Amygdala (tissue), 56 donors: ENCODE data around the gene PTGES2.
"Not testable (repeated sequence)": the region's sequence is repeated elsewhere in the genome, so short reads cannot be mapped to it uniquely, and the experiment has no call there.

Experiments used
- DNase-seq, 56 donors: peaks; one replicate each; lab custom pipeline; 2025; lab: John Stamatoyannopoulos, UW

The PTGES2 gene

DNA sequence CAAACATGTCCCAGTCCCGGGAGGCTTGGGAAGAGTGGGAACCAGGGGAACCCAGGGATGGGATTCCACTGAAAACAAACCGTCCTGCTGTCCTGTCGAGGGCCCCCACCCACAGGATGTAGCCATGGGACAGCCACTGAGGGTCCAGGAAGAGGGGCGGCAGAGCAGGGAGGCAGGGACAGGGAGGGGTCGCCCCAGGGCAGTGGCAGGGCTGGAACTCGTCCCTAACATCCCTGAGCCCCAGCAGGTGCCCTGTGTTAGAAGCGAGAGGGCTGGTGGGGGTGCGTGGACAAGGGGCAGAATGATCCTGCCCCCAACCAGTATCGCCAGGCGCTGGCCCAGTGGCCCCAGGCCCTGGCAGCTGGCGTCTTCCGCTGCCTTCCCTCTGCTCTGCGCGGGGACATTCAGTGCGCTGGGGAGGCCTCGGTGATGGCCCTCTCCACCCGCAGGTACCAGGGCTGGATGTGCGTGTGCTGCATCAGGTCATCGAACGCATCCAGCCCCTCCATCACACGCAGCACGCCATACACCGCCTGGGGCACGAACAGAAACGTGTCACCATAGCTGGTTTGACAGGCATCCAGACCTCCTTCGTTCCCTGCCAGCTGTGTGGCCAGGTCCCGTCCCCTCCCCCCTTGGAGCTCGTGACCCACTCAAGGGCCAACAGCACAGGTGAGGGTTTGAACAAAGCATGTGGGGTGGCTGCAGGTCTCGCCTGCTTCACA lies 6.6 kb downstream of the PTGES2 start:
- DNase-seq = no peak

DNA sequence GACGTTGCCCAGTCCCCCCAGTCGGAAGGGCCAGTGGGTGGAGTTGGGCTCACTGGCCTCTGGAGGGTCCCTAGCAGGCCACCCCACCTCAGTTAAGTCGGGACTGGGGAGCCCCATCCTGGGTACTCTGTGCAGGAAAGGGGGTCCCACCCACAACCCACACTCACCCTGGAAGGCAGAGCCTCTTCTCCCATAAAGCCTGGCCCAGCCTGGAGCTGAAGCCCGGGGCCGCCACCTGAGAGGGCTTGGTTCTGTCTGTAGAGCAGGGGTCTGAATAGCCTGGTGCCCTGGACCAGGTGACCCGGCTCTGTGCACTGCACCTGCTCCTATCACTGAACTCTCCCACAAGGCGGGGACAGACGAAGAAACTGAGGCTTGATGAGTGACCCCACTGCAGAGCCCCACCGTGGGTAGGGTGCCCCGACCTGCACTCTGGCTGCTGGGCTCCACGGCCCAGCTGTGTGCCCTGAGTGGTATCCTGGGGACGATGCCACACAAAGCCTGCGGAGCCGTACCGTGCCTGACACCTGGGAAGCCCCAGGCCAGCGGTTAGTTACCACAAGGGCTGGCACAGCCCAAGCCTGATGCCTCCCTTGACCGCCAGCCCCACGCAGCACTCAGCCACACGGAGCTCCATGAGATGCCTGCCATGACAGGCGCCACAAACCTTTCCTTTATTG lies 7.3 kb downstream of the PTGES2 start:
- DNase-seq = no peak

DNA sequence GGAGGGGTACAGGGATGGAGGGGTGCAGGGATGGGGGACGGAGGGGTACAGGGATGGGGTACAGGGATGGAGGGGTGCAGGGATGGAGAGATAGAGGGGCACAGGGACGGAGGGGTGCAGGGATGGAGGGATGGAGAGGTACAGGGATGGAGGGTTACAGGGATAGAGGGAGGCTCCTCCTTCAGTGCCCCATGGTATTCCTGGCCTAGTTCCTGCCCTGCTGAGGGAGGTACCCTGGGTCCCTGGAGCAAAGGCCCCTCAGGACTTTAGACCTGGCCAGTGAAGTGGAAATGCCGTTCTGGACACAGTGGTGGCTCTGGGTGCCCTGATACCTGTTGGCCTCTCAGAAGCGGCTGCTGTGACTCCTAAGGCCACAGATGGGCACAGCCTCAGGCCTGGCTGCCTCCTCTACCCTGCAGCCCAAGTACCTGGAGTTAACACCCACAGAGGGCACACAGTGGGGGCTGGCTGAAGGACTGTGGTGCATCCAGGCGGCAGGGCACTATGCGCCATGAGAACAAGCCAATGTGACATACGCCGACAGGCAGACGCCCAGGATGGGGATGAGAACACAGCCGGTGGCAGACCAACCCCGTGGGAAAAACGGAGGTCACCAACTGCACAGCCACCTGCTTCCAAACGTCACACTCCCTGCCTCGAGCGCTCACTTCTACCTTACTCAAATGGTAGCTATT lies 8.4 kb downstream of the PTGES2 start:
- no peak for DNase-seq

DNA sequence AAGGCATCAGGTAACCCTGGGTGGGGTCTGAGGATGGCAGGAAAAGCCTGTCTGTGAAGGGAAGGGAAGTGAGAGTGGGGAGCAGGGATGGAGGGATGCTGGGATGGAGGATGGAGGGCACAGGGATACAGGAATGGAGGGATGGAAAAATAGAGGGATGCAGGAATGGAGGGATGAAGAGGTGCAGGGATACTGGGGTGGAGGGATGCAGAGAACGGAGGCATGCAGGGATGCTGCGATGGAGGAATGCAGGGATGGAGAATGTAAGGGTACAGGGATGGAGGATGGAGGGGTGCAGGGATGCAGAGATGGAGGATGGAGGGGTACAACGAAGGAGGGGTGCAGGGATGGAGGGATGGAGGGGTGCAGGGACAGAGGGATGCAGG lies 9.1 kb downstream of the PTGES2 start:
- no peak for DNase-seq

DNA sequence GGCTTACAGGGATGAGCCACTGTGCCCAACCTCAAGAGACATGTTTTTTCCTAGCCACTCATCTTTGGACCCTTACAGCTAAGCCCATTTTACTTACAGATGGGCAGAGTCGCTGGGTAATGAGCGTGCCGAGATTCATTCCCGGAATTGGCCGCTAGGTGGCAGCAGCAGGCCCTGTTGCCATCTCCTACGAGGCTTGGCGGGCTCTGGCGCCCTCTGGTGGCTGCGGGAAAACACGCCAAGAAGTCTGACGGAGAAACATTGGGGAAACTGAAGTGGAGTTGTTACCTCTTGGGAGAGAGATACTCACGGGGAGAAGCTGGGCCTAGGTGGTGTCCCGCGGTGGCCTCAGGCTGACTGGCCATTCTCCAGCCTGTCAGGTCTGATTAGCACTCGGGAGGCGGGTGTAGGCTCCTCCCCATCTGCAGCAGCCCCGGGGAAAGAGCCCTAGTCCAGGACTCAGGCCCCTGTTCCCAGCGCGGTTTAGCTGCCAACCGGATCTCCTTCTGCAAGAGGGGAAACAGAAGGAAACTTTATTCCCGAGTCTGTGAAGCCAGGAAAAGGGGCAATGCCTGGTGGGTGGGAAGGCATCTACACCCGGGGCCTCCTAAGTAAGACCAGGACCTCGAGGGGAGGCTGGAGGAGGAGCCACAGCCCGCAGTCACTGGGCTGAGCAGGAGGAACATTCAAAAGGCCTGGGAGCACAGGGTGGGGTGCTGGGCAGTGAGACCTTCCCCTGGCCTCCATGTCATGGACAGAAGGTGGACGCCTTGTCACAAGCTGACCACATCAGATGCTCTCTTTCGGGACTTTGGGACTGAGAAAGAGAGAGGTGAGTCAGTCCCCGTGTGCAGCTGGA lies 9.7 kb downstream of the PTGES2 start:
- peak; percentile 28 to 98 (median 80) for DNase-seq

DNA sequence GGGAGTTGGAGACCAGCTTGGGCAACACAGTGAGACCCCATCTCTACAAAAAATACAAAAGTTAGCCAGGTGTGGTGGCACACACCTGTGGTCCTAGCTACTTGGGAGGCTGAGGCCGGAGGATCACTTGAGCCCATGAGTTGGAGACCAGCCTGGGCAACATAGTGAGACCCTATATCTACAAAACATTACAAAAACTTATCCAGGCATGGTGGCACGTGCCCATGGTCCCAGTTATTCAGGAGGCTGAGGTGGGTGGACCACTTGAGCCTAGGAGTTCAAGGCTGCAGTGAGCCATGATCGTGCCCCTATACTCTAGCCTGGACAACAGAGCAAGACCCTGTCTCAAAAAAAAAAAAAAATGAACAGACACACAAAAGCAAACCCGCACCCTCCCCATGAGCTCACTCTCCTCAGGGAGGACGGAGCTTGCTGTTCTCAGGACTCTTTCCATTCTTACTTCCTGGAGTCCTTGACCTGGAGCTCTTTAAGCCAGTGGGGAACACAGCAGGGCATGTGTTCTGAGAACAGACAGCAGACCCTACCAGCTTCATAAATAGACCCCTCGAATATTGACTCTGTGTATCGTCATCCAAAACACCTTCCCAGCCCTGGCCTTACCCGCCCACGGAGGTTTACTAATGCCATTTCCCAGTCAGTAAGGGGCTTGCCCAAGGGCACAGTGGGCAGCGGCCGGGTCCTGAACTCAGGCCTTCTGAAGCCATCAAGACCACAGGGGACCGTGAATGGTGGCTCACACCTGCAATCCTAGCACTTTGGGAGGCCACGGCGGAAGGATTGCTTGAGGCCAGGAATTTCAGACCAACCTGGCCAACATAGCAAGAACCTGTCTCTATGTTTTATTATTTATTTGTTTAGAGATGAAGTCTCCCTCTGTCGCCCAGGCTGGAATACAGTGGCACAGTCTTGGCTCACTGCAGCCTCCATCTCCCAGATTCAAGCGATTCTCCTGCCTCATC lies 11.1 kb downstream of the PTGES2 start:
- DNase-seq = no peak

DNA sequence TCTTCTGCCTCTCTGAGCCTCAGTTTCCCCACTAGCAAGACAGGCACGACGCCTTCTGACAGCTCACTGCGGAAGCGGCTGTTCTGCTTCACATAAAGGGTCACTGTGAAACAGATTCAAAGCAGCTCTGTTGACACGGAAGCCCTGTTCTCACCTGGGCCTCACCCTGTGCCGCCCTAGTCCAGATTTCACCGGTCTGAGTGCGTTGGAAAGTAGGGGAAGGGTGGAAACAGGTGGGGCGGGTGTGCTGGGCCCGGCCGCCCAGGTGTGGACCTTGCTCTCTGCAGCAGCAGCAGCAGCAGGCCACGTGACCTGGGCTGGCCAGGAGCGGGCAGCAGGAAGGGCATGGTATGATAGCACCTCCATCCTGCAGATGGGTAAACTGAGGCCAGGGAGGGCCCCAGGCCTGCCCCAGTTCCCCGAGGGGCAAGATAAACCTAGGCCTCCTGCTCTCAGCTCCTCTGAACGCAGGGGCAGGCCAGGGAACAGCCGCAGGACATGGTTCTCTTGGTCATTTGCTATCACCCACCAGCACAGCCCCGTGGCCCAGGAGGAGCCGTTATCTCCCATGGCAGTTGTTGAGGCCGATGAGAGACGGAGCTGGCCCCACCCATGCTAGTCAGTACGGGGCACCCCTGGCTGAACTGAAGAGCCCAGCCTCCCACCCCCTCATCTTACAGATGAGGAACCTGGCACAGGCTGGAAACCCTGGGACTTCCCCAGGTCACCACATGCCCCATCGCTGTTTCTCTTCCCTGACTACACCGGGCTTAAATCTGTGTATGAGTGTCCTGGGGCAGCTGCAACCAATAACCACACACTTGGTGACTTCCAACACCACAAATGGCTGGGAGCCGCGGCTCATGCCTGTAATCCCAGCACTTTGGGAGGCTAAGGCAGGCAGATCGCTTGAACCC lies 12.1 kb downstream of the PTGES2 start:
- no peak for DNase-seq

DNA sequence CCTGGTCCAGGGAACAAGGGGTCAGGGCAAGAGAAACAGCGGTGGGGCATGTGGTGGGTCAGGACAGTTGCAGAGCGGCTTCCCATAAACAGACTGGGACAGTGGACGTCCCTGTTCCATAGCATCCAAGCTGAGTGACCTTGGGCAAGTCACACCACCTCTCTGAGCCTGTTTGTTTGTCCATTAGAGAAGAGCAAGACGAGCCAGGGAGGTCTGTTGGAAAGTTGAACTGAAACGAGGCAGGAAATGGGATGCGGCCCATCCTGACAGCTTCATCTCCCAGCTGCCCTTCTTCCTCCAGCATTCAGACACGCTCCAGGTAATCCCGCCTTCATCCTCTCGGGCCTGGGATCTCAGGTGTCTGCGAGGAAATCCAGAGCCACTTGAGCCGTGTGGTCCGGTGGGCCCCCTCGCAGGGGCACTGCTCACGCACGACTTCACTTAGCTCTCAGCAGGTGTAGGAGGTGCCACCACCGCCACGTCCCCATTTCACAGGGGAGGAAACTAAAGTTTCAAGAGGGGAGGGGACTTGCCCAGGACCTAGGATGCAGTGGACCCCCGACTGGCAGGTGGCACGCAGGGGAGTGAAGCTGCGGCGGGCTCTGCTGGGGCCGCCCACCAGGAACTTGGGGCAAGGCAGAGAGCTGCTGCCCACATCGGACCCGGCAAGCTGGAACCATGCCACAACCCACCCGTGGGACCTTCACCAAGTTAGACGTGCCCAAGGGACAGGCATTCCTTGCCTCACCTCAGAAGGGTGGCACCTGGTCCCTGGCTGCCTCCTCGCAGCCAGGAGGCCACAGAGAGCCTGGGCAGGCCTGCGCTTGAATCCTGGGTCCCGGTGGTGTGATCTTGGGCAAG lies 13.0 kb downstream of the PTGES2 start:
- DNase-seq = no peak

DNA sequence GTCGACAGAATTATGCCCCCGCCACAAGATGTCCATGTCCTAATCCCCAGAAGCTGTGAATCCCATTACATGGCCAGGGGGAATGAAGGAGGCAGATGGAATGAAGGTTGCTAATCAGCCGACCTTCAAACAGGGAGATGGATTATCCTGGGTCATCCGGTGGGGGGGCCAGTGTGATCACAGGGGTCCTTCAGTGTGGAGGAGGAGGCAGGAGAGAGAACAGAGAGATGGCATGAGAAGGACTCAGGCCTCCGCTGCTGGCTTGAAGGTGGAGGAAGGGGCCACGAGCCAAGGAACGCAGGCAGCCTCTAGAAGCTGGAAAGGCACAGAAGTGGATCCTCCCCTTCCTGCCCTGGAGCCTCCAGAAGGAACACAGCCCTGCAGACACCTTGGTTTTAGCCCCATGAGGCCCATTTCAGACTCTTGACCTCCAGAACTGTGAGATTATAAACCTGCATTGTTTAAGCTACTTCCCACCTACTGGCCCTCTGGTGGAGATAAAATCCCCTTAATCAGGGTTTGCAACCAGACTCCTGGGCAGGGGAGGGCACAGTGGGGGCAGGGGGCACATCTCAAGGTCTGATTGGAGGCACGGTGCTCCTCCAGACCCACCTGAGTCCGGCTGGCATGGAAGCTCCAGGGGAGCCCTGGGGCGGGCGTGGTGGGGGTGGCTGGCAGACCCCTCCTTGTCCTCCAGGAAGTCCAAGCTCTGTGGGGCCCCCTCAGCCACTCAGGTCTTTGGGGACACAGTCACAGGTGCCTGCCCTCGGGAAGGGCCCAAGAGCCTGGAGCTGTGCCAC lies 13.8 kb downstream of the PTGES2 start:
- no peak for DNase-seq

DNA sequence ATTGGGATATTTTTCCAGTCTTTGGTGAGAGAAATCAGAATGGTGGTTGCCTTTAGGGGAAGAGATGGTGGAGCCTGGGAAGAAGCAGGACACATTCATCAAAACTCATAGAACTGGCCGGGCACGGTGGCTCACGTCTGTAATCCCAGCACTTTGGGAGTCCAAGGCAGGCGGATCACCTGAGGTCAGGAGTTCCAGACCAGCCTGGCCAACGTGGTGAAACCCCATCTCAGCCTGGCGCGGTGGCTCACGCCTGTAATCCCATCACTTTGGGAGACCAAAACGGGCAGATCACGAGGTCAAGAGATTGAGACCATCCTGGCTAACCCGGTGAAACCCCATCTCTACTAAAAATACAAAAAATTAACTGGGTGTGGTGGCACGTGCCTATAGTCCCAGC lies 15.8 kb downstream of the PTGES2 start:
- DNase-seq = not testable (repeated sequence)

DNA sequence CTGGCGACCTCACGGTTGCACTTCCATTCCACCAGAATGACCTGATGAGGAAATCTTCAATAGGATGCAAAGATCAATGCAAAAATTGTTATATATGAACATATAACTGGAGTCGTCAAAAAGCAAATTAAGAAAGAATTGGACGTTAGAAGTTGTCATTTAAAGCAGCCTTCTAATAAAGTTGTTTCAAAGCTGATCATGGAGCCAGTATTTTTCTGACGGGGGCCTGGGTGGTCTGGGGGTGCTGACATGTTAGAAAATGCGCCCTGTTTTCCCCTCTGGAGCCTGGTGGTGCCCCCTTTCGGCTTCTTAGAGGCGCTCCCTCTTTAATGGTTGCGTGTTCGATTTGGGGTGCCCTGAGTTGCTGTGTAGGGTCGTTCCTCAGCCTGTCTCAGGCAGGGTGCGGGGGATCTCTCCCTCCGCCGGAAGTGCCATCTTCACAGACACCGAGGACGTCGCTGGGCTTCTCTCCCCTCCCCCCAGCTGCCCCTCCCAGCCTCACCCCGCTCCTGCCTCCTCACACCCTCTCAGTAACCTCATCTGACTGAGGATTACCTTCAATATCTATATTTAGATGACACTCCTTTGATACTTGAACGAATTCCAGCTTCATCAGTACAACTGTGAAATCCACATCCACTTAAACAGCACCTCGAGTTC lies 18.3 kb downstream of the PTGES2 start:
- DNase-seq = no peak

DNA sequence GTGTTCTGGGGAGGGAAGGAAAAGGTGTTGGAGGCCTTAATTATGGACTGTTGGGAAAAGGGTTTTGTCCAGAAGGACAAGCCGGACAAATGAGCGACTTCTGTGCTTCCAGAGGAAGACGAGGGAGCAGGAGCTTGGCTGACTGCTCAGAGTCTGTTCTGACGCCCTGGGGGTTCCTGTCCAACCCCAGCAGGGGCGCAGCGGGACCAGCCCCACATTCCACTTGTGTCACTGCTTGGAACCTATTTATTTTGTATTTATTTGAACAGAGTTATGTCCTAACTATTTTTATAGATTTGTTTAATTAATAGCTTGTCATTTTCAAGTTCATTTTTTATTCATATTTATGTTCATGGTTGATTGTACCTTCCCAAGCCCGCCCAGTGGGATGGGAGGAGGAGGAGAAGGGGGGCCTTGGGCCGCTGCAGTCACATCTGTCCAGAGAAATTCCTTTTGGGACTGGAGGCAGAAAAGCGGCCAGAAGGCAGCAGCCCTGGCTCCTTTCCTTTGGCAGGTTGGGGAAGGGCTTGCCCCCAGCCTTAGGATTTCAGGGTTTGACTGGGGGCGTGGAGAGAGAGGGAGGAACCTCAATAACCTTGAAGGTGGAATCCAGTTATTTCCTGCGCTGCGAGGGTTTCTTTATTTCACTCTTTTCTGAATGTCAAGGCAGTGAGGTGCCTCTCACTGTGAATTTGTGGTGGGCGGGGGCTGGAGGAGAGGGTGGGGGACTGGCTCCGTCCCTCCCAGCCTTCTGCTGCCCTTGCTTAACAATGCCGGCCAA lies 19.1 kb downstream of the PTGES2 start:
- DNase-seq = no peak

DNA sequence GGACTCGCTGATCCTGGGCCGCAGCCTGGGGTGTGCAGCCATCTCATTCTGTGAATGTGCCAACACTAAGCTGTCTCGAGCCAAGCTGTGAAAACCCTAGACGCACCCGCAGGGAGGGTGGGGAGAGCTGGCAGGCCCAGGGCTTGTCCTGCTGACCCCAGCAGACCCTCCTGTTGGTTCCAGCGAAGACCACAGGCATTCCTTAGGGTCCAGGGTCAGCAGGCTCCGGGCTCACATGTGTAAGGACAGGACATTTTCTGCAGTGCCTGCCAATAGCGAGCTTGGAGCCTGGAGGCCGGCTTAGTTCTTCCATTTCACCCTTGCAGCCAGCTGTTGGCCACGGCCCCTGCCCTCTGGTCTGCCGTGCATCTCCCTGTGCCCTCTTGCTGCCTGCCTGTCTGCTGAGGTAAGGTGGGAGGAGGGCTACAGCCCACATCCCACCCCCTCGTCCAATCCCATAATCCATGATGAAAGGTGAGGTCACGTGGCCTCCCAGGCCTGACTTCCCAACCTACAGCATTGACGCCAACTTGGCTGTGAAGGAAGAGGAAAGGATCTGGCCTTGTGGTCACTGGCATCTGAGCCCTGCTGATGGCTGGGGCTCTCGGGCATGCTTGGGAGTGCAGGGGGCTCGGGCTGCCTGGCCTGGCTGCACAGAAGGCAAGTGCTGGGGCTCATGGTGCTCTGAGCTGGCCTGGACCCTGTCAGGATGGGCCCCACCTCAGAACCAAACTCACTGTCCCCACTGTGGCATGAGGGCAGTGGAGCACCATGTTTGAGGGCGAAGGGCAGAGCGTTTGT lies 19.9 kb downstream of the PTGES2 start:
- no peak for DNase-seq

DNA sequence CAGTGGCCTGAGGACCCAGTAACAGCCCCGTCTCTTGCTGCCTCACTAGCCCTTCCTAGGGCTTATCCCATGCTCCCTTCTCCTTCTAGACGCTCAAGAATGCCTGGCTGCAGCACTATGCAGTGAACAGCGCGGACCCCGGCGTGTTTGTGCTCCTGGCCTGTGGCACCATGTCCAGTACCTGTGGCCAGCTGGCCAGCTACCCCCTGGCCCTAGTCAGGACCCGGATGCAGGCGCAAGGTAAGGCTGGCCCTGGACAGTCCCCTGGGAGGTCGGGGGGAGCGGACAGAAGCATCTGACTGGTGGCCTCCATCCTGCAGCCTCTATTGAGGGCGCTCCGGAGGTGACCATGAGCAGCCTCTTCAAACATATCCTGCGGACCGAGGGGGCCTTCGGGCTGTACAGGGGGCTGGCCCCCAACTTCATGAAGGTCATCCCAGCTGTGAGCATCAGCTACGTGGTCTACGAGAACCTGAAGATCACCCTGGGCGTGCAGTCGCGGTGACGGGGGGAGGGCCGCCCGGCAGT lies 20.5 kb downstream of the PTGES2 start:
- no peak for DNase-seq
